GM10266 (cell line): ENCODE results near the gene OPRD1.

Experiments
- DNase-seq: peaks from one replicate; pipeline ENCODE4 v3.0.0; 2012; ENCODE audit errors: extremely low spot score
- CTCF ChIP-seq: IDR thresholded peaks from 2 replicates; pipeline ENCODE4 v1.5.1; 2012; ENCODE audit warnings: mild to moderate bottlenecking, low read depth; ENCODE audit not compliant: control insufficient read depth, insufficient read depth; ENCODE audit errors: missing control alignments

Gene OPRD1

DNA sequence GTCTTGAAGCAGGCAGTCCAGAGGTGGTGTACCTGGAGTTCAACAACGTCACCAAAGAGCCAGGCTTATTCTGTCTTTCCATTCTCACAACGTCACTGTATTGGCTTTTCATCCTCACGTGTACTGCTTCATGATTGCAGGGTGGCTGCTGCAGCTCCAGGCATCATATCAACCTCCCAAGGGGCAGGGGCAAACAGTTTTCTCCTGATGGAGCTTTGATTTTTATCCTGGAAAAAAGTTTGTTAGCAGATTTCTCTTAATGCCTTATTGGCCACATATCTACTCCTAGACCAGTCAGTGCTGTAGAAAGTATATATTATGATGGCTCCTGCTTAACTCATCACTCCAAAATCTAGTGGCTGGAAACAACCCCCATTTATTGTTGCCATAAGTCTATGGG, 8.3 kb upstream of the OPRD1 start:
- DNase-seq: no peak
- no peak for TF ChIP-seq CTCF

- DNase-seq: no peak
- TF ChIP-seq CTCF: no peak
Measured at GRCh38 chr1:28804071-28804470, 7.9 kb upstream of the OPRD1 start.

DNA sequence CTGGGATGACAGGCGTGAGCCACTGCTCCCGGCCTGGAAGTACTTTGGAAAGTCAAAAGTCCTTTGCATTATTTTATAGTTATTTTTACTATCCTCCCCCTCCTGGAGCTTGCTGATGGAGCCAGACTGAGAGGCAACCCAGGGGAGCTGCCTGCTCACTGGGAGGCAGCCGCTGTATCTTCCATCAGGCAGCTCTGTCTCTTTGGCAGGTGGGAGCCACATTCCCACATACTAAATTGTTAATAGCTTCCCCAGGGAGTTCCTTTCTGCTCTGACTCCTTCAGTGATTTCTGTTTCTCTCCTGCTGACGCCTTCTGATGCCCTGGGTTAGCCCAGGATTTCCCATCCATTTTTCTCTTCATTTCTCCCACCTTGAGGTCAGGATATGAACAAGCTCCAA, 4.9 kb upstream of the OPRD1 start:
- no peak for TF ChIP-seq CTCF

GRCh38 chr1:28807986-28808385, 4.0 kb upstream of the OPRD1 start:
- no peak for TF ChIP-seq CTCF
- DNase-seq: no peak

More for the DNA sequence above, 4.9 kb upstream of the OPRD1 start:
- no peak for DNase-seq

GRCh38 chr1:28811369-28811765, 603 bp upstream of the OPRD1 start:
- TF ChIP-seq CTCF: no peak
- DNase-seq: no peak

DNA sequence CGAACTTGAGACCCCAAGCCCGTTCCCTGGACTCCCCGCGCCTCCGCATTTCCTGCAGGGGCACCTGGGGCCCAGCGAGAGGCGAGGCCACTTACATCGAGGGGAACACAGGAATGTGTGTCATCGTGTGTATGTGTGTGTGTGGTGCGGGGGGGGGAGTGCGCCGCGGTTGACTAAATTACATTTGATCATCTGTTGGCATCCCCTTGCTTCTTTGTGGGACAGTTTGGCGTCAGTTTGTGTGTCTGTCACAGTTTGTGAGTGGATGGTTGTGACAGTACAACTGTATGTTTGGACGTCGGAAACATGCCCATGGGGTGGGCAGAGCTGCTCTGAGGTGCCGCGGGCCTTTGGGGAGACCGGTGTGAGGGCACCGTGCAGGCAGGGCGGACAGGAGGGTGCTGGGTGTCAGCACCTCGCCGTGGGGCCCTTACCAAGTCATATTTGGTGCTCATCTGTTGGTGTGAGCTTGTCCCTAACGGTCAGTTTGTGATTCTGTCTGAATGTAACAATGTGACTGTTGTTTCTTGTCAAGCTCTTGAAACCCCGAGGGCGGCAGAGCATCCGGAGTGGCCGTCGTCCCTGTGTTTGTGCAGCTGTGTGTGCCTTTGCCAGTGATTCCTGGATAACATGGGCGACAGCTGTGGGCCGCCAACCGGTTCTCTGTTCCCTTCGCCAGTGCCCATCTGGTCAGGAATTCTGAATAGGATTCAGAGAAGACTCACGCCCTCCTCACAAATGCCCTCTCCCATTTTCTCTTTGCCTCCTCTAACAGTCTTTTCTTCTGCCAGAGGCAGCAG, 899 bp downstream of the OPRD1 start:
- TF ChIP-seq CTCF: no peak
- no peak for DNase-seq

GRCh38 chr1:28813931-28814465, 2.0 kb downstream of the OPRD1 start:
- DNase-seq: no peak
- TF ChIP-seq CTCF: no peak
